H1 (cell line): Measurements from ENCODE around the gene MAS1. TPM values are rescaled to one million over a fixed set of nuclear protein-coding genes. Genes with fewer than 3 reads are reported as not detected.

Source experiments
- JUND ChIP-seq: IDR thresholded peaks from 2 replicates; pipeline ENCODE4 v1.6.1; 2011; ENCODE audit warnings: mild to moderate bottlenecking, improper control_type of control experiment, low read length
- KDM4A ChIP-seq: IDR thresholded peaks from one replicate; pipeline ENCODE4 v1.7.1; 2012; ENCODE audit warnings: low read depth, mild to moderate bottlenecking, moderate library complexity, low read length, inconsistent platforms; ENCODE audit not compliant: severe bottlenecking
- KDM5A ChIP-seq: fragments of 200-600 bp; IDR thresholded peaks from 2 replicates; pipeline ENCODE4 v1.7.1; 2012; ENCODE audit warnings: mild to moderate bottlenecking, low read length, inconsistent platforms, mixed read lengths
- RNF2 ChIP-seq: fragments of 200-900, 300-1000 bp; sonication (generic); IDR thresholded peaks from 2 replicates; pipeline ENCODE4 v1.7.1; 2016; ENCODE audit warnings: borderline replicate concordance, low read depth, mild to moderate bottlenecking, antibody characterized with exemption, low read length; ENCODE audit not compliant: poor library complexity, severe bottlenecking; ENCODE audit errors: missing control alignments
- RXRA ChIP-seq: IDR thresholded peaks from 2 replicates; pipeline ENCODE4 v1.6.1; 2011; ENCODE audit warnings: low read depth, mild to moderate bottlenecking, low read length, moderate library complexity; ENCODE audit not compliant: insufficient read depth
- SRF ChIP-seq: IDR thresholded peaks from 2 replicates; pipeline ENCODE4 v1.6.1; 2011; ENCODE audit warnings: mild to moderate bottlenecking, low read depth, low read length, moderate library complexity
- YY1 ChIP-seq: IDR thresholded peaks from 2 replicates; pipeline ENCODE4 v1.6.1; 2011; ENCODE audit warnings: low read depth, mild to moderate bottlenecking, low read length
- polyA plus RNA-seq, 7 experiments: library from polyadenylated mRNA; depleted of rRNA in 3 of 7; stranded (reverse) in 5 of 7; unstranded in 2 of 7; fragments of >200 nt in 5 of 7; fragments of 200-250 nt in 2 of 7; gene quantifications; 1 replicate in 5 of 7; 2 replicates in 1 of 7; 4 replicates in 1 of 7; pipeline versions ENCODE4 v1.2.1 to v1.2.3, GENCODE V29; 2011 to 2013; ENCODE audit warnings: missing spikeins in 2 of 7, mixed read lengths in 2 of 7
- total RNA-seq: library from RNA; stranded (reverse); fragmentation: NEBNext Ultra II Directional; extraction: Animal tissue kit (Norgen Biotek cat#: 25700); gene quantifications from 2 replicates; pipeline ENCODE4 v1.2.1, GENCODE V29; 2021

MAS1 gene
- total and polyA plus RNA-seq, 2 of the 8 experiments (the other 6 are each of a cell fraction or from before 2014, with no cell fraction given): 0.02 TPM; not detected in 1

DNA sequence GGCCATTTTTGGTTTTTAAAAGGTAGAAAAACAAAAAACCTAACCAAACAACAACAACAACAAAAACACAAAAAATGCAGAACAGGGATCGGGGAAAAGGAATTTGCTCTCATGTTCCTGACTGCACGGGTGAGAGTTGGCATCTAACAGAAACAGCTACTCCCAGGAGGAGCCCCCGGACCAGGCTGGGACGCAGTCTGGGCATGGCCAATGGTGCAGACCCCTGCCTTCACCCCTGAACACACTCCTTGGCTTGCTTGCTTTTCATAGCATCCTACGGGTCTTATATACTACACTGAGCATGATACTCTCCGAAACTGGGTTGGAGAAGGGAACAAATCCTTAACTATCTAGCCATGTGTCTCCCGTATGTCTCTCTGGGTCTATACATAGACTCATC lies 587 bp upstream of the MAS1 start (continued):
- TF ChIP-seq KDM4A: no peak
- TF ChIP-seq RNF2: no peak
- TF ChIP-seq SRF: no peak
- TF ChIP-seq RXRA: no peak
- no peak for TF ChIP-seq JUND
- no peak for TF ChIP-seq YY1
- no peak for TF ChIP-seq KDM5A
- TF ChIP-seq, all 59 proteins: peak for 0
